ENCODE measurements around the gene SLC25A4. TPM values are rescaled to one million over a fixed set of nuclear protein-coding genes. Genes with fewer than 3 reads are reported as not detected.
"Not testable (repeated sequence)": the region's sequence is repeated elsewhere in the genome, so short reads cannot be mapped to it uniquely, and the experiment has no call there.

The SLC25A4 gene
- total RNA-seq, 1 donor from 2014 or later = 9.1 TPM

DNA sequence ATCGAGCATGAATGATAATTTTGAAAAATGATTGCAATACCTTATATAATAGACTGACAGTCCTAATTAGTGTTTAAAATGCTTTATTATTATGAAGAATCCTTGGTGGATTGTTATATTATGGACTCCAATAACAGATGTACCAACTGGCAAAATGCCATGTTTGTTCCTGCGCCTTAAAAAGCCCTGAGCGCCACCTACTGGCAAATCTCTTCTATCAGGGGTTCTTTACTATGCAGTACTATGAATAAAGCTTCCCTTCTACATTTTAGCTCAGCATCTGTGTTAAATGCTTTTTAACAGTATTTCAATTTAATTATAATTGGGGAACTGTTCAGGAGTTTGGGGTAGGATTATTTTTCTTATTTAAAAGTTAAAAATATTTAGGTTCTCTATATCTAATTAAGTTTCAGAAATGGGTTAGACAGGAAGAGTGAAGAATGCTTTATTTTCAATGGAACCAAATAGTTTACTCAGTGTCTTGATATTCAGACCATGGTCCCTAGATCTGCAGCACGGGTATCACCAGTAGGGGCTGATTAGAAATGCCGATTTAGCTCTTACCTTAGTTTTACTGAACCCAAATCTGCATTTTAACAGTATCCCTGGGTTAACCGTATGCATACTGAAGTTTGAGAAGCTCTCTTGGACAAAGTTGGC, 40.7 kb downstream of the SLC25A4 start:
- ATAC-seq = peak; percentile 52

DNA sequence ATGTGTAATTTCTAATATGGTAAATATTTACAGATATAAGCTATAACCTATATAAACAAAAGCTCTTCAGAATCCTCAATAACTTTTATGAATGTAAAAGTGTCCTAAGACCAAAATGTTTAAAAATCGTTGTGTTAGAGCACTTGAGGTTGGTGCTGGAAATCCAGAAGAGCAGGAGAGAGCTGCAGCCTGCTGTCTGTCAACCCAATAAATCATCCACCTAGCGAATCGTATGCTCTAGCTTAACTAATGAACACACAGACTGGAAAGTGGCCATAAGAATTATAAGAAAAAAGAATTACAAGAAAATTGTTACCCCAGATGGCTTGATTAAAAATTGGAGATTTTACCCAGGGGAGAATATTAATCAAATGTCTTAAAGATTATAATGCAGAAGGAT, 43.7 kb downstream of the SLC25A4 start:
- ATAC-seq = no peak

DNA sequence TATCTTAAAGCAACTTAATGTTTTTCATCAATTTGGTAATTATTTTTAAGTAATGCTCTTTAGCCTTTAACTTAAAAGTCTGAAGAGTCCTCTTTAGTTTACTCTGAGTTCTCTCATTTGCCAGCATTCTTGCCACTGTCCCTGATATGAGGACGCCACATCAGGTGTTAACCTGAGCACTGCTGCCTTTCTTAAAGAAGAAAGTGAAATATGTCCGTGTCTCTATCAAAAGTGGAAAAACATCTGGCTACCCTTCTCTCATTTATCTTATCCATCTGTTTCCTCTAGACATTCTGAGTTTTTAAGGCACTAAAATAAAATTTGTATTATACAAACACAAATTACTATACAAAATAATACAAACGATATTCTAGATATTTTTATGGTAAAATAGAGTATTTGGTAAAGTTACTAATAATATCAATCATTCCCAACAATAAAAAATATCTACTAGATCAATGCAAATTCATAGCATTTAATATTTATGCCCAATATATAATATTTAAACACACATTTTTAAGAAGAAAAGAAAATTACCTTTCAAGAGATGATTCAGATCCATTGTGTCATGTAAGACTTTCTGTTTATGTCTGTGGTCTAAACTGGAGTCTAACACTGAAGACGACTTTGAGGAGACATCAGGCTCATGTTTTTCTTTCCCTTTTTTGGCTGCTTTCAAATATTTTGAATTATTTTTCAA, 46.7 kb downstream of the SLC25A4 start:
- ATAC-seq = no peak

DNA sequence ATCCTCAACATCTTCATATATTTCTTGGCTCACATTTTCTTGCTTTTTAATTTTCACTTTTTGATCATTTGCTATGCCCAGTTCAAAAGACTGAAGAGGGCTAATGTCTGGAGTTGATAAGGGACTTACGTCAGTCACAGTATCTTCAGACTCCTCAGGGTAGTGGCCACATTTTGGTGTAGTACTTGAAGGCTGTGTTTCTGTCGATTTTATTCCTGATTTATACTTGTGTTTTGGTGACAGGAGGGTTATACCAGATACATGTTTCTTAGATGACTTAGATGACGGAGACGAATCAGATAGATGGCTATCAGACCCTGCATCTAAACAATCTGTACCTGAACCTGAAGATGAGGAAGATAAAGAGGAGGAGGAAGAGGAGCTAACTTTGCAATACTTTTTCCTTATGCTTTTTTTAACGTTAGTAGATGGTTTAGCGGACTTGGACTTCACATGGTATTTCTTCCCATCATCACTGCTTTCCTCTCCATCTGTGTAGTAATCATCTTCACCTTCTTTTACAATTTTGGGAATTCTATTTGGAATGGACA, 47.3 kb downstream of the SLC25A4 start:
- ATAC-seq = no peak

DNA sequence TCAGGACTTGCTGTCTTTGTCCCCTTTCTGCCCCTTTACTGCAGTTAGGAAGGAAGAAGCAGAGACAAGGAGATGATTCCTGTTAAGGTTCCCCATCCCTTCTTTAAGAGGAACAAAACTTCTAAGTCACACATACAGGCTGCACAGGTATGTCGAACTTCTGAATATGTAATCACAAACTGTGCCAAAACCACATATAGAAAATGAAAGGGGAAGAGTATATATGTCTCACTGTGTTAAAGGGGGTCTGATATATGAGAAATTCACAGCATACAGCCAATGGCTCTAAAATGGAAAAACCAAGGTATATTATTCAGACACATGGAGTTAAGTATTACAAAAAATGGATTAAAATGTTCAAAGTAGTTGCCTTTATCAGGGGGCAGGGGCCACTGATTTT, 49.0 kb downstream of the SLC25A4 start:
- ATAC-seq = no peak

DNA sequence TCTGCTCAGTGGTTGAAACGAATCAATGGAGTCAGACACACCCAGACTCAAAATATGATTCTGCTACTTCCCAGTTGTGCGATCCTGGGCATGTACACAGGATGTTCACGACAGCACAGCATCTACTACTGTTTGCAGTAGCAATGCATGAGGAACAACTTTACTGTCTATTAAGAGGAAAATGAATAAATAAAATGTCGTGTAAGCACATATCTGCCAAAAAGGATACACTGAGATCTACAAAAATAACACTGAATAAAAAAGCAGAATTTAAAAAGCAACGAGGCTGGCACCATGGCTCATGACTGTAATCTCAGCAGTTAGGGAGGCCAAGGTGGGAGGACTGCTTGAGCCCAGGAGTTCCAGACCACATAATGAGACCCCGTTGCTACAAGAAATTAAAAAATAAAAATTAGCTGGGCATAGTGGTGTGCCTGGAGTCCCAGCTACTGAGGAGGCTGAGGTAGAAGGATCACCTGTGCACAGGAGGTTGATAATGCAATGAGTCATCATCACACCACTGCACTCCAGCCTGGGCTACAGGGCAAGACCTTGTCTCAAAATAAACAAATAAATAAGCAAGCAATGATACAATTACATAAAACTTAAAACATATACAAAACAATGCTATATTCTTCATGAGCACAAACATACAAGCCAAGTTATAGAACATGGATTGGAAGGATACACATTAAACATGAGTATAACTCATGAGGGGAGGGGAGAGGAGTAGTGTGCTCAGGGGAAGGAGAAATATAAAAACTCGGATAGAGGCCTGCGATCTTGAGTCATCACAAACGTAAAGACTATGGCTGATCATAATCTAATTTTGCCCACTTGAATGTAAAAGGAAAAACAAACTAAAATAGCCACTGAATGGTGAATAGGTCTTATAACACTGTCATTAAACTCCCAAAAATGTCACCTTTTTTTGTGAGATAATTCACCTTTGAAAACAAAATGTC, 52.1 kb downstream of the SLC25A4 start:
- ATAC-seq = no peak

DNA sequence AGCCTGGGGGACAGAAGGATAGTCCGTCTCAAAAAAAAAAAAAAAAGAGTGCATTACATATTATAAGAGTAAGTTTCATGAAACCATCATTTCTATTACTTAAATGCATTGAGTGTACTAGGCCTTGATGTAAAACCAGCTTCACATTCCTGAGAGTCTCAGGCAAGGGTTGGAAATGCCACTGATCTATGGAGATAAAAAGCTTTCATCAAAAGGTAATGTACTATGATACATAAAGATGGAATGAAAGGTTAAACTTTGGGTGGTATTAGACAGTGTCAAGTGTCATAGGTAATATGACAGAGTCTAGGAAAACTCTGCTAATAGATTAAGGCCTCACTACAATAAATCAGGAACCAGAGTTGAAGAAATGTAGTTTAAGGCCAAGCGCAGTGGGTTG, 53.4 kb downstream of the SLC25A4 start:
- ATAC-seq = no peak

DNA sequence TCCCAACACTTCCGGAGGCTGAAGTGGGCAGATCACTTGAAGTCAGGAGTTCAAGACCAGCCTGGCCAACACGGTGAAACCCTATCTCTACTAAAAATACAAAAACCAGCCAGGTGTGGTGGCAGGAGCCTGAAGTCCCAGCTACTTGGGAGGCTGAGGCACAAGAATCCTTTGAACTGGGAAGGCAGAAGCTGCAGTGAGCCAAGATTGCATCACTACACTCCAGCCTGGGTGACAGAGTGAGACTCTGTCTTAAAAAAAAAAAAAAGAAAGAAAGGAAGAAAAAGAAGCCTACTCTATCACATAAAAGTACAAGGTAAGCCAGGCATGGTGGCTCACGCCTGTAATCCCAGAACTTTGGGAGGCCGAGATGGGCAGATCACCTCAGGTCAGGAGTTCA, 55.1 kb downstream of the SLC25A4 start:
- not testable (repeated sequence) for ATAC-seq

Other genes starting within 250 kb of the SLC25A4 start
- not detected for gene HELT, start 124.8 kb upstream of the SLC25A4 start, total RNA-seq
- gene CFAP97, start 60.7 kb downstream of the SLC25A4 start, total RNA-seq = 23.7 TPM
- gene SNX25, start 66.3 kb downstream of the SLC25A4 start, total RNA-seq = 7.4 TPM